ENCODE measurements around the gene FUT2.

GRCh38 chr19:48668332-48668731 lies 27.4 kb upstream of the FUT2 start:
- TF ChIP-seq CTCF (IDR thresholded peaks at IDR 0.05) = no peak
- no peak for TF ChIP-seq POLR2A (IDR thresholded peaks at IDR 0.05)
- no peak for TF ChIP-seq POLR2AphosphoS5 (IDR thresholded peaks at IDR 0.05)
